HFF-Myc (cell line): ENCODE results near the gene ARHGAP6.

Experiments used
- DNase-seq: peaks from one replicate; pipeline ENCODE4 v3.0.0-alpha.2; 2011; ENCODE audit warnings: low read depth; ENCODE audit errors: extremely low read depth
- H3K4me3 ChIP-seq: replicated peaks from 2 replicates; pipeline ENCODE4 v1.5.1; 2011; ENCODE audit warnings: low read depth, mild to moderate bottlenecking, control low read depth, low read length
- TF ChIP-seq, protein P1 (sequence below): IDR thresholded peaks from 2 replicates; pipeline ENCODE4 v1.5.1; 2012; ENCODE audit warnings: mild to moderate bottlenecking, low read depth, low read length, control low read depth; ENCODE audit errors: missing control alignments

ARHGAP6 gene

DNA sequence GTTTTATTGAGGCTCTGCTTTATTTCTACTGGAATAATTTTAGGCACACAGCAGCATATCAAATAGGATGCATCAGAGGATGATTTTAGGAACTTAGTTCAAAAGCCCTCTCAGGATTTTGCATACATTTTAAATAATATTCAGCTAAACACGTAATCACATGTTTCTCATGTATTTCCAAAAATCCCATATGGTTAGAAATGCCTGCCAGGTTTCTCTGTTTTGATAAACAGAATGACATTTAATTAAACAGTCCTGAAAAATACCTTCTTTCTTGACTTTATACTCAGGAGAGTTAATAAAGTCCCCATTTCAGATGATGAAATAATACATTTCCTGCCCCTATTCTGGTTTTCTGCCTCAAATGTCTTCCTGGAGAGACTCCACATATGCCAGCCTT is 459.0 kb downstream of the ARHGAP6 start:
- DNase-seq = no peak
- H3K4me3 ChIP-seq = no peak overlapping the region
- TF ChIP-seq, protein P1, sequence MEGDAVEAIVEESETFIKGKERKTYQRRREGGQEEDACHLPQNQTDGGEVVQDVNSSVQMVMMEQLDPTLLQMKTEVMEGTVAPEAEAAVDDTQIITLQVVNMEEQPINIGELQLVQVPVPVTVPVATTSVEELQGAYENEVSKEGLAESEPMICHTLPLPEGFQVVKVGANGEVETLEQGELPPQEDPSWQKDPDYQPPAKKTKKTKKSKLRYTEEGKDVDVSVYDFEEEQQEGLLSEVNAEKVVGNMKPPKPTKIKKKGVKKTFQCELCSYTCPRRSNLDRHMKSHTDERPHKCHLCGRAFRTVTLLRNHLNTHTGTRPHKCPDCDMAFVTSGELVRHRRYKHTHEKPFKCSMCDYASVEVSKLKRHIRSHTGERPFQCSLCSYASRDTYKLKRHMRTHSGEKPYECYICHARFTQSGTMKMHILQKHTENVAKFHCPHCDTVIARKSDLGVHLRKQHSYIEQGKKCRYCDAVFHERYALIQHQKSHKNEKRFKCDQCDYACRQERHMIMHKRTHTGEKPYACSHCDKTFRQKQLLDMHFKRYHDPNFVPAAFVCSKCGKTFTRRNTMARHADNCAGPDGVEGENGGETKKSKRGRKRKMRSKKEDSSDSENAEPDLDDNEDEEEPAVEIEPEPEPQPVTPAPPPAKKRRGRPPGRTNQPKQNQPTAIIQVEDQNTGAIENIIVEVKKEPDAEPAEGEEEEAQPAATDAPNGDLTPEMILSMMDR = no peak

DNA sequence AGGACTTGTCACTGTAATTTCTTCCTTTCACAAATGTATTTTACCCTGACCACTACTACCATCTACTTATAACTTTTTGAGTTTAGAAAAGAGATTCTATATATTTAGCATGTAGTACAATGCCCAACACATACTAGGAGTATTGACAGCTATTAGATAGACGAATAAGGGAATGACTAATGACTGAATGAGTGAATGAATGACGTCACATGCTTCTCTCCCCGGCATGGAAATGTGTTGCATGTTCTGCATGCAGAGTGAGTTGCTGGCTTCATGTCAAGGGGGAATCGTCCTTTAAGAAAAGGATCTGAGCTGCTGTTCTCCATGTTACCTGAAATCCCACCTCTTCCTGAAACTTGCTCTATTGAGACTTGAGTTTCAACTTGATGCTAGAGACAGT is 459.9 kb downstream of the ARHGAP6 start:
- no peak overlapping the region for H3K4me3 ChIP-seq
- TF ChIP-seq, protein P1 = no peak
- no peak for DNase-seq

DNA sequence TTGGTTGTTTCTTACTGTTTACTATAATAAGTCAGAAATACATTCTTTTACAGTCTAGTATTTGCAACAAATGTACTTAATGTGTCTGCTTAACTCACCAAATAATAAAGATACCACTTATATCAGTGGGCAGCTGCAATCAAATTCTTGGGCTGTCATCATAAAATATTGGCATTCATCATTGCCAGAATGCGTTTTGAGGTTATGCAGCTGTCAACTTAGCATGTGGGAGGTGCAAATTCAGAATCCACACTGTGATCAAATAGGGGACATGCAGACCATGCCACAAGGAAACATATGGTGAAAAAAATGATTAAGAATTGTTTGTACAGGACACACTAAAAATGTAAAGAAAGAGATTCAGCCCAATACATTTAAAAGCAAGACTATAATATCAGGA is 468.0 kb downstream of the ARHGAP6 start:
- H3K4me3 ChIP-seq = no peak overlapping the region
- TF ChIP-seq, protein P1 = no peak
- DNase-seq = no peak

DNA sequence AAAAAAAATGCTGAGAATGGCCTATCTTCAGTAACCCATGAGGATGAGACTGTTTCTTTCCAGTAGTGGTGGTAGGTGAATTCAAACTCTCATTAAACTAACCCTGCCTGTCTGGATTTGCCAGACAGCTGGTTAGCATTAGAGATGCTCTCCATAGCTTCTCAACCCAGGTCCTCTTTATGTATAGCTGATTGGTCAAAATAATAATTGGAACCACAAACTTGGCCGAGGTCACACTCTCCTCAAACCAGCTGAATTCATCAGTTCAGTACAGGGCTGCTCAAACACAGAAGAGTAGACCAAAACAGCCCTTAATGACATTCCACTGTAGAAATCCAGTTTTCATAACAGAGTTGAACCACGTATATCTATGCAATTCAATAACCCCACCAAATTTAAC is 469.2 kb downstream of the ARHGAP6 start:
- no peak overlapping the region for H3K4me3 ChIP-seq
- peak; percentile 54 for DNase-seq
- TF ChIP-seq, protein P1 = no peak

DNA sequence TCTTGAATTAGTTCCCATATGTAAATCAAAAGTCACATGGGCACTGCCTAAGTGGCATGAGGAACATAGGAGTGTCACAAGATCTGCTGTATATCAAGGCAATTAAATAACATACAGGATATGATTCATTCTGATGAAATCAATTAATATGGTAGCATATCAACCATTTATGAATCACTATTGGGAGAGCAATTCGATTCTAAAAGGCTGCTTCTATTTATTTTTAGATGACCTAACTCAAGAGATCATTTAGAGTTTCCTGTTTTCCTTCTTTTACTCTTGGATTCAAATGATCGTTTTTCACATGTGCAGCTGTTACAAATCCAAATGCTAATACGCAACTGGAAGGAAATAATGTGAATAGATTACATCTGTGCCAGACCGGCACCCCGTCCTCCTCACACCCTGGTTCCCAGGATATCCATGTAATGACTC is 472.7 kb downstream of the ARHGAP6 start:
- DNase-seq = peak; percentile 6
- no peak overlapping the region for H3K4me3 ChIP-seq
- TF ChIP-seq, protein P1 = no peak

DNA sequence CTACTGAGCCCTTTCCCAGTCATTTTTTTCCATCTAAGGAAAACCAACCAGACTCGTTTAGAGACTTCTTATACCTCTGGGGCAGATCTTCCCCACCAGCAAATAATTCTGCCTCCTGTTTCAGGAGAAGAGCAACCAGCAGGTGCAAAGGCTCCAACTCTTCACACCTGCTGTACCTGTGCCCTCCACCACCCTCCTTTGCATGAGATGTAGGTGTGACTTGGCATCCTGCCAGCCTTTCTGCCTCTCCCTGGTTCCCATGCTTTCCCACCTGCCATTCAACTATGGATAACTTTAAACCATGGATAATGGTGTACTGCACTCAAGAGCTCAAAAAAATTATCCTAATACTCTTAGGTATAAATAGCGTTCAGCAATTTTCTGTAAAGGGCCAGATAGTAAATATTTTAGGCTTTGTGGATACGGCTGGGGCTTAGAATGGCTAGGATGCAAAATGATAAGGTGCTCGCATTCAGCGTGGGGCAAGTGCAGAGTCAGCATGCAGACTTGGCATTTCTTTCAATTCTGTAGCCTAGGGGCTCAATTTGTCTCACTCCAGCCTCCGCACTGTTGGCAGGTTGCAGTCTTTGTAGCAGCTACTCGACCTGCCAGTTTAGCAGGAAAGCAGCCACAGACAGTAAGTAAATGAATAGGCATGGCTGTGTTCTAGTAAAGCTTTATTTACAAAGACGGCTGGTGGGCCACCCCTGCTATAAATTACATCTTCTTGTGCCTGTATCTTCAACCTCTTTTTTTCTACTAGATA is 474.8 kb downstream of the ARHGAP6 start:
- TF ChIP-seq, protein P1 = no peak
- DNase-seq = no peak
- H3K4me3 ChIP-seq = no peak overlapping the region

DNA sequence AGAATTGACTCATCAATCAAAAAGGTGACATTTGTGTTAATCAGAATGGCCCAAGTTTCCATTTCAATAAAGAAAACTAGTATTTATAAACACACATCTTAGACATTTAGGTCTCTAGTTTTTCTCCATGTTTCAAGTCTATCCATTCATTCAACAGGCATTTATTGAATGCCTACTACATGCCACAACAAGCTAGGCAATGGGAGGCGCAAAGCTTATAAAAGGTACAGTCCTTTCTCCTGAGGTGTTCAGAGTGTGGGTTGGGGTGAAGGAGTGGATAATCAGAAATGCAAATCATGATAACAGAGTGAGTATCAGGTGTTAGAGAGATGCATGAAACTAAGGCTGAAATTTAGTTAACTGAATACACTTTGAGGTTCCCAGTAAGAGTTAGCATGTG is 476.6 kb downstream of the ARHGAP6 start:
- no peak for DNase-seq
- TF ChIP-seq, protein P1 = no peak
- H3K4me3 ChIP-seq = no peak overlapping the region
